Cardiac septum (tissue), 1 donor: Measurements from ENCODE around the gene ARHGAP28. TPM values are rescaled to one million over a fixed set of nuclear protein-coding genes. Genes with fewer than 3 reads are reported as not detected.
"Not testable (repeated sequence)": the region's sequence is repeated elsewhere in the genome, so short reads cannot be mapped to it uniquely, and the experiment has no call there.

Experiments
- DNase-seq: peaks from one replicate; pipeline ENCODE4 v3.0.0-alpha.2; 2020; ENCODE audit warnings: low spot score
- intact Hi-C: fragments of 100-400 bp; cut with DNase I; formaldehyde crosslinking; loops from one replicate; pipeline ENCODE4 v1.14.0; 2022
- total RNA-seq: library from RNA; stranded (reverse); fragmentation: NEBNext Ultra II Directional; extraction: Animal tissue kit (Norgen Biotek cat#: 25700); gene quantifications from one replicate; pipeline ENCODE4 v1.2.1, GENCODE V29; 2021
- donor health status: DM: no; HTN: no; CAD: no.

ARHGAP28 gene
- total RNA-seq, 1 donor from 2014 or later, result 2.1 TPM

DNA sequence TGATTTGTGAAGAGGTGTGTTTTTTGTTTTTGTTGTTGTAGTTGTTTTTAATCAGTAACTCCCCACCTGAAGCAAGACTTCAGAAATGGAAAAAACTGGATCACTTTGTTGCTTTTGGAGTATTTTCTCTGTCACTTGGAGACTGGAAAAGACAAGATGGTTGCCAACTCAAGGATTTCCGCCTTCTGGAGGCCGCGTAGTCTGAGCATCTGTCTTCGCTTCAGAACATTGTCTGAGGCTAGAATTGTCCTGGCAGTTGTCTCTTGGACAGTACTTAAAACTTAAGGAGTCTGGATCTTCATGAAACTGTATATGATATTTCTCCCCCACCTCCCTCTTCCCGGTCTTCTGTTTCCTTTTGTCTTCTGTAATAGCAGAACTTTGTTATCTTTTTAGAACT, 67.7 kb downstream of the ARHGAP28 start:
- DNase-seq, result no peak
- intact Hi-C loops, result loop anchor here (5.0 kb wide), 1 partner anchor 50 kb away; no protein-coding TSS in a partner anchor

DNA sequence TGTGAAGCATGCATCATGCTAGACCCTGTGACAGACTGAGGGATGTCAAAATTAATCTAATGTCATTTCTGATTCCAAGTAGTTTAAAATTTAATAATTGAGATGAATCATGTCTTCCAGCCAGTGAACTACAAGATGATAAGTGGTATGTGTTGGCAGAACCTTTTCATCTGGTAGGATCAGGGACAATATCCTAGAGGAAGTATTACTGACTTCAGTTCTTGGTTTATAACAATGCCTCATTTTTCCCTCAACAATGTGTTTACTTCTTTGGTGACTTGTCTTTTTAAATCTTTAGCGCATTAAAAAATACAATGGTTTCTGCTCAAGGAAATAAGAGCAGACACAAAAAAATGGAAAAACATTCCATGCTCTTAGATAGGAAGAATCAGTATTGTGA, 69.4 kb downstream of the ARHGAP28 start:
- intact Hi-C loops, result loop anchor here (5.0 kb wide), 1 partner anchor 52 kb away; no protein-coding TSS in a partner anchor
- no peak for DNase-seq

- intact Hi-C loops, DNase-seq: not testable (repeated sequence)
Measured at GRCh38 chr18:6800309-6800708, 70.8 kb downstream of the ARHGAP28 start.

- no peak for DNase-seq
- intact Hi-C loops, result no loop called here
Measured at GRCh38 chr18:6807515-6808257, 78.2 kb downstream of the ARHGAP28 start.

GRCh38 chr18:6810191-6810590, 80.7 kb downstream of the ARHGAP28 start:
- DNase-seq, result no peak

DNA sequence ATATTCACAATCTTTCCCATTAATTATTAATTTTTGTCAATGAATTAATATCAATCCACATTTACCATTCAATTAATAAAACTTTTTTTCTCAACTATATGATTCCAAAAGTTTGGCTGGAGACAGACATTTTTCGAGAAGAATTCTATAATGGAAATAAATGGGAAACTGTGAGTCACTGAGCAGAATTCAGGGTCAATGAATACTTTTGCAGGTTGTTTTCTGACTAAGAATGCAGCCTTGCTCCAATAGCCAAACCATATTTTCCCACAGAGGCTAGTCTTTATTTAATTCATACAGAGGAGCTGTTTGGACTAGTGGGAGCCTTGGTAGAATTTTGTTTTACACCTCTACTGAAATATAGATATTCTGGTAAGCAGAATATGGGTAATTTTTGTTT, 82.3 kb downstream of the ARHGAP28 start:
- no peak for DNase-seq
- intact Hi-C loops, result no loop called here

More at GRCh38 chr18:6810191-6810590, 80.7 kb downstream of the ARHGAP28 start:
- intact Hi-C loops, result no loop called here

DNA sequence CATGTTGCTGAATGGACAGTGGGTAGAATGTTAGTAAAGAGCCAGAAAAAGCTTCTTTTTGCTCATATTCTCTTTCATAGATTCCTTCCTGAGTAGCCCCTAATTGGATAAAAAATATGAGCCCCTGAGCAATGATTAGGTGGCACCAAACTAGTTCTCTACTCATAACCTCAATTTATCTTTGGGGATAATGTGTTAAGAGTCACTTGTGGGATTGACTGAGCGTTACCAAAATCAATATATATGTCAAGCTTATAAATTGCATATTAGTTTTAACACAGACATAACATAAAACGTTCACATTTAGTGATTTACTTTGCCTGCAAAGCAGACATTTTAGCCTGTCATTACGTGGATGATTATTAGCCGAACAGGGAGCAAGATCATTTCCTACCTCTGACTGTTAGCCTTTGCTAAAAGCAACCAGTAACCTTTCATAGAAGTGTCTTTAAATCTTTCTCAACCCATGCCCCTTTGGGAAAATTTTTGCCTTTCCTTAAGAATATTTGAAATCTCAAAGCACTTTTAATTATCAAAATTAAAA, 85.4 kb downstream of the ARHGAP28 start:
- DNase-seq, result no peak
- intact Hi-C loops, result no loop called here

- intact Hi-C loops, result no loop called here
Measured at GRCh38 chr18:6816154-6816553, 86.6 kb downstream of the ARHGAP28 start.

DNA sequence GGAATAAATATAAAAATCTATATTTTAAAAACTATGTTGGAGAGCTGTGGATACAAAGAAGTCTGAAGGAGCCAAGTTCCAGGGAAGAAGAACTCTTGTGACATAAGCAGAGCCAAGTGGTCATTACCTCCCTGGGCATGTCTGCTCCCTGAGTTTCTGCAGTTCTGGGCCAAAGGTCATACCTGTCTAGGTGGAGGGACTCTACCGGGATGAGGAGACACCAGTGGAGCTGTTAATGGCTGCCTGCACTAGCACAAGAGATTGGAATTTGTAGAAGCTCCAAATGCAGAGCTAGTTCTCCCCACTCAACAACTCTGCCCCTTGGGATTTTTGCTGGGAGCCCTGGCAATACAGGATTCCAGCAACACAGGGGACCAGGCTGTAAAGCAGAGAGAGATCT, 89.8 kb downstream of the ARHGAP28 start:
- intact Hi-C loops, result no loop called here
- no peak for DNase-seq

More at GRCh38 chr18:6816154-6816553, 86.6 kb downstream of the ARHGAP28 start:
- DNase-seq, result no peak

DNA sequence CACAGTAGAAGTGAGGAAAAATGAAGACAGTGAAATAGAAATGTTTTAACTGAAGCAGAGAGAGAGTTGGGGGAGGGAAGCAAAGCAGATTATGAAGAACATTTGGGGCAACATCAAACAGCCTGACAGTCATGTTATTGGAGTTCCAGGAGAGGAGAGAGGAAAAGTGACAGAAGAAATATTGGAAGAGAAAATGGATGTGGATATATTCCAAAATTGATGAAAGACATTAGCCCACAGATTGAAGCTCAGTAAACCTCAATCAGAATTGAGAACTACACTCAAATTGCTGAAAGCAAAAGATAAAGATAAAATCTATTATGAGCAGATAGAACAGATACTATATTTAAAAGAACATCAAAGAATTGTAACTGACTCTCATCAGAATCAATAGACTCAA, 90.8 kb downstream of the ARHGAP28 start:
- intact Hi-C loops, result no loop called here
- DNase-seq, result no peak

GRCh38 chr18:6821356-6821755, 91.8 kb downstream of the ARHGAP28 start:
- intact Hi-C loops, result no loop called here

GRCh38 chr18:6827161-6827560, 97.6 kb downstream of the ARHGAP28 start:
- intact Hi-C loops, DNase-seq: not testable (repeated sequence)

More at GRCh38 chr18:6821356-6821755, 91.8 kb downstream of the ARHGAP28 start:
- no peak for DNase-seq

- DNase-seq, intact Hi-C loops: not testable (repeated sequence)
Measured at GRCh38 chr18:6827566-6827965, 98.0 kb downstream of the ARHGAP28 start.

- DNase-seq, result no peak
- intact Hi-C loops, result no loop called here
Measured at GRCh38 chr18:6830916-6831315, 101.4 kb downstream of the ARHGAP28 start.

GRCh38 chr18:6835345-6835744, 105.8 kb downstream of the ARHGAP28 start:
- no peak for DNase-seq
- intact Hi-C loops, result no loop called here

GRCh38 chr18:6836331-6836730, 106.8 kb downstream of the ARHGAP28 start:
- no peak for DNase-seq
- intact Hi-C loops, result no loop called here

DNA sequence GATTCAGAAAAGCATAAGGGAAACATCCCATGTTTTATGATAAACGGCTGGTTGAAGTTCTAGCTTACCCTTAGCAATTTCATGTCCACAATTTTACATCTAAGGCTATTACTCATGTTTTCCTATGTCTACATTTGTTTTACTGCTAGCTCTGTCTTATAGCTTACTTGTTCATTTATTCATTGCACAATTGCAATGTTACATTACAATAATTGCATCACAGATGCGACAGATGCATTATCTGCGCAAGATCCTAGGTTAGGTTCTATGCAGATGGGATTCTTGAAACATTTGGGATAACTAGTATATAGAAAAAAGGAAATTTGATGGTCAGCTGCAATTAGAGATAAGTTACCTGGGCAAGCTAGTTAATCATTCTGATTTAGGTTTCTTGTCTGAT, 108.4 kb downstream of the ARHGAP28 start:
- intact Hi-C loops, result no loop called here
- DNase-seq, result no peak

- intact Hi-C loops, result no loop called here
- DNase-seq, result no peak
Measured at GRCh38 chr18:6842081-6842480, 112.6 kb downstream of the ARHGAP28 start.

GRCh38 chr18:6843308-6843707, 113.8 kb downstream of the ARHGAP28 start:
- no peak for DNase-seq
- intact Hi-C loops, result no loop called here

- not testable (repeated sequence) for DNase-seq
Measured at GRCh38 chr18:6845521-6845920, 116.0 kb downstream of the ARHGAP28 start.

GRCh38 chr18:6850396-6850795, 120.9 kb downstream of the ARHGAP28 start:
- DNase-seq, result no peak
- intact Hi-C loops, result no loop called here

More at GRCh38 chr18:6845521-6845920, 116.0 kb downstream of the ARHGAP28 start:
- intact Hi-C loops, result not testable (repeated sequence)
